GM10248 (cell line): ENCODE results near the gene WDR19.

Source experiments
- CTCF ChIA-PET: fragments of 300-600 bp; sonication (Branson Sonifier 250); formaldehyde crosslinking; extraction: SDS; loops from one replicate; lab custom pipeline; 2021; ENCODE audit warnings: antibody characterized with exemption; lab: Yijun Ruan, JAX
- POLR2A ChIA-PET: fragments of 350-650 bp; sonication (Branson Sonifier 250); formaldehyde crosslinking; extraction: SDS; loops from one replicate; lab custom pipeline; 2020; ENCODE audit warnings: antibody characterized with exemption; lab: Yijun Ruan, JAX
- DNase-seq: peaks from one replicate; pipeline ENCODE4 v3.0.0; 2012; ENCODE audit errors: extremely low spot score
- CTCF ChIP-seq: IDR thresholded peaks from 2 replicates; pipeline ENCODE4 v1.5.1; 2012; ENCODE audit warnings: mild to moderate bottlenecking, low read depth; ENCODE audit errors: extremely low read depth, missing control alignments, control extremely low read depth

The WDR19 gene

GRCh38 chr4:39324897-39325613, 142.7 kb downstream of the WDR19 start:
- TF ChIP-seq CTCF = no peak
- CTCF ChIA-PET = no interaction called here
- POLR2A ChIA-PET = no interaction called here
- DNase-seq = no peak

GRCh38 chr4:39326468-39326977, 144.2 kb downstream of the WDR19 start:
- POLR2A ChIA-PET = no interaction called here
- no peak for TF ChIP-seq CTCF
- CTCF ChIA-PET = no interaction called here
- no peak for DNase-seq

GRCh38 chr4:39330353-39330752, 148.0 kb downstream of the WDR19 start:
- POLR2A ChIA-PET = interaction anchor here (0.7 kb wide), 1 partner anchor 226 kb away, joined by 3 read pairs; no protein-coding TSS in a partner anchor
- no peak for DNase-seq
- CTCF ChIA-PET = interaction anchor here (1.4 kb wide), 1 partner anchor 10 kb away, joined by 3 read pairs; no protein-coding TSS in a partner anchor
- no peak for TF ChIP-seq CTCF

GRCh38 chr4:39331191-39331590, 148.9 kb downstream of the WDR19 start:
- ChIA-PET CTCF (interaction anchor here (1.4 kb wide), 1 partner anchor 10 kb away, joined by 3 read pairs; no protein-coding TSS in a partner anchor), POLR2A (no interaction called here)
- no peak for TF ChIP-seq CTCF
- DNase-seq = no peak
